NB4 (cell line): Measurements from ENCODE around the gene PPP1R9A.

Experiments
- POLR2A ChIP-seq: IDR thresholded peaks from 2 replicates; pipeline ENCODE4 v1.6.1; 2011; ENCODE audit warnings: mild to moderate bottlenecking; ENCODE audit not compliant: insufficient read length; ENCODE audit errors: extremely low read depth
- TF ChIP-seq, protein P1 (sequence below): IDR thresholded peaks from one replicate; pipeline ENCODE4 v1.5.1; 2012; ENCODE audit warnings: low read depth, low read length

DNA sequence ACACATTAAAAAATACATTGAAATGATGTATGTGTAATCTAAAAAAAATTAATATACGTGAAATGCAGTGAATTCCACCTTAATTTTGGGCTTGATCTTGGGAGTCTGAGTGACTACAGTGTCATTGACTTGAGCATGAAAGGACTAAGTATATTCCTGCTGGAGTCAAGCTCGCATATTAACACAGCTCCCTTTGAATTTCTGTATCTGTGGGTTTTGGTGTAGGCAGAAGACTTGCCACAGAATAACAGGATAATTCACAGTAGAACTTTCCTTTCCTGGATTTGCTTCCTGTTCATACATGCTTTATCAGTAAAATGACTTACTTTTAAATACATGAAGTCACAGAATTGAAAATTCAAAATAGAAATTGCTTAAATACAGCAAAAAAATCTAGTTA, 55.3 kb downstream of the PPP1R9A start:
- TF ChIP-seq, protein P1, sequence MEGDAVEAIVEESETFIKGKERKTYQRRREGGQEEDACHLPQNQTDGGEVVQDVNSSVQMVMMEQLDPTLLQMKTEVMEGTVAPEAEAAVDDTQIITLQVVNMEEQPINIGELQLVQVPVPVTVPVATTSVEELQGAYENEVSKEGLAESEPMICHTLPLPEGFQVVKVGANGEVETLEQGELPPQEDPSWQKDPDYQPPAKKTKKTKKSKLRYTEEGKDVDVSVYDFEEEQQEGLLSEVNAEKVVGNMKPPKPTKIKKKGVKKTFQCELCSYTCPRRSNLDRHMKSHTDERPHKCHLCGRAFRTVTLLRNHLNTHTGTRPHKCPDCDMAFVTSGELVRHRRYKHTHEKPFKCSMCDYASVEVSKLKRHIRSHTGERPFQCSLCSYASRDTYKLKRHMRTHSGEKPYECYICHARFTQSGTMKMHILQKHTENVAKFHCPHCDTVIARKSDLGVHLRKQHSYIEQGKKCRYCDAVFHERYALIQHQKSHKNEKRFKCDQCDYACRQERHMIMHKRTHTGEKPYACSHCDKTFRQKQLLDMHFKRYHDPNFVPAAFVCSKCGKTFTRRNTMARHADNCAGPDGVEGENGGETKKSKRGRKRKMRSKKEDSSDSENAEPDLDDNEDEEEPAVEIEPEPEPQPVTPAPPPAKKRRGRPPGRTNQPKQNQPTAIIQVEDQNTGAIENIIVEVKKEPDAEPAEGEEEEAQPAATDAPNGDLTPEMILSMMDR, result no peak
- no peak for TF ChIP-seq POLR2A
